WTC11 (cell line): ENCODE data around the gene MCF2L2. TPM values are rescaled to one million over a fixed set of nuclear protein-coding genes. Genes with fewer than 3 reads are reported as not detected.

Experiments
- ATAC-seq: fragments of 200-7000 bp; cut with Tn5 transposase; 2 replicates; pipeline ENCODE4 v1.10.0; 2021; ENCODE audit warnings: mild to moderate bottlenecking, moderate library complexity
- CTCF ChIA-PET: fragments of 300-600 bp; sonication (Branson Sonifier 250); formaldehyde crosslinking; loops from one replicate; lab custom pipeline; 2021; ENCODE audit warnings: antibody characterized with exemption; lab: Charles Lee
- POLR2A ChIA-PET: fragments of 350-600 bp; sonication (Branson Sonifier 250); formaldehyde crosslinking; loops from one replicate; lab custom pipeline; 2021; ENCODE audit warnings: antibody characterized with exemption; lab: Charles Lee
- DNase-seq: peaks from one replicate; pipeline ENCODE4 v3.0.0; 2021; ENCODE audit warnings: low spot score
- H3K27ac Mint-ChIP-seq: 2 replicates; pipeline ENCODE4 v1.8.0; 2021; ENCODE audit warnings: mixed read lengths
- H3K27me3 Mint-ChIP-seq: 2 replicates; pipeline ENCODE4 v1.8.0; 2021; ENCODE audit warnings: low read depth, mild to moderate bottlenecking, moderate library complexity, mixed read lengths
- H3K36me3 Mint-ChIP-seq: 2 replicates; pipeline ENCODE4 v1.8.0; 2021; ENCODE audit warnings: mixed read lengths
- H3K4me1 Mint-ChIP-seq: 2 replicates; pipeline ENCODE4 v1.8.0; 2022; ENCODE audit warnings: mixed read lengths
- H3K4me3 Mint-ChIP-seq: 2 replicates; pipeline ENCODE4 v1.8.0; 2021; ENCODE audit warnings: mild to moderate bottlenecking, moderate library complexity, mixed read lengths
- H3K9me3 Mint-ChIP-seq: 2 replicates; pipeline ENCODE4 v1.8.0; 2021; ENCODE audit warnings: mixed read lengths
- CBFB ChIP-seq: sonication (generic); formaldehyde crosslinking; IDR thresholded peaks from 2 replicates; pipeline ENCODE4 v1.8.1; 2022; ENCODE audit warnings: mild to moderate bottlenecking, low read depth, missing genetic modification reagents
- CREM ChIP-seq: sonication (generic); formaldehyde crosslinking; IDR thresholded peaks from 2 replicates; pipeline ENCODE4 v1.8.1; 2022; ENCODE audit warnings: mild to moderate bottlenecking, missing genetic modification reagents, moderate library complexity
- ELF4 ChIP-seq: sonication (generic); formaldehyde crosslinking; IDR thresholded peaks from 2 replicates; pipeline ENCODE4 v1.8.1; 2022; ENCODE audit warnings: low read depth, mild to moderate bottlenecking, moderate library complexity, missing genetic modification reagents
- ETV6 ChIP-seq: sonication (generic); formaldehyde crosslinking; IDR thresholded peaks from 2 replicates; pipeline ENCODE4 v1.8.1; 2022; ENCODE audit warnings: mild to moderate bottlenecking, missing genetic modification reagents
- FOXP1 ChIP-seq: sonication (generic); formaldehyde crosslinking; IDR thresholded peaks from 2 replicates; pipeline ENCODE4 v1.8.0; 2022; ENCODE audit warnings: missing genetic modification reagents, mild to moderate bottlenecking, moderate library complexity, borderline replicate concordance
- HMGA2 ChIP-seq: fragments of 250-450 bp; sonication (Bioruptor Pico); IDR thresholded peaks from 2 replicates; pipeline ENCODE4 v1.4.0; 2021; ENCODE audit warnings: mild to moderate bottlenecking, moderate library complexity
- MXD4 ChIP-seq: fragments of 250-450 bp; sonication (Bioruptor Pico); IDR thresholded peaks from 2 replicates; pipeline ENCODE4 v1.8.0; 2021; ENCODE audit warnings: mild to moderate bottlenecking, moderate library complexity, borderline replicate concordance
- OVOL2 ChIP-seq: fragments of 250-450 bp; sonication (Bioruptor Pico); IDR thresholded peaks from 2 replicates; pipeline ENCODE4 v1.9.0; 2021; ENCODE audit warnings: mild to moderate bottlenecking, borderline replicate concordance
- SMAD3 ChIP-seq: sonication (generic); formaldehyde crosslinking; IDR thresholded peaks from 2 replicates; pipeline ENCODE4 v1.8.0; 2022; ENCODE audit warnings: missing genetic modification reagents, mild to moderate bottlenecking, borderline replicate concordance
- ZBTB21 ChIP-seq: sonication (generic); formaldehyde crosslinking; IDR thresholded peaks from 2 replicates; pipeline ENCODE4 v1.8.1; 2023; ENCODE audit warnings: mild to moderate bottlenecking, missing genetic modification reagents, borderline replicate concordance
- ZNF138 ChIP-seq: sonication (generic); formaldehyde crosslinking; conservative IDR thresholded peaks from 2 replicates; pipeline ENCODE4 v1.8.1; 2022; ENCODE audit warnings: mild to moderate bottlenecking, moderate library complexity, missing genetic modification reagents
- ZNF232 ChIP-seq: sonication (generic); formaldehyde crosslinking; IDR thresholded peaks from 2 replicates; pipeline ENCODE4 v1.8.0; 2022; ENCODE audit warnings: mild to moderate bottlenecking, missing genetic modification reagents
- ZNF317 ChIP-seq: sonication (generic); formaldehyde crosslinking; IDR thresholded peaks from 2 replicates; pipeline ENCODE4 v1.8.1; 2023; ENCODE audit warnings: low read depth, mild to moderate bottlenecking, moderate library complexity, missing genetic modification reagents, borderline replicate concordance
- ZNF416 ChIP-seq: fragments of 250-450 bp; sonication (Bioruptor Pico); IDR thresholded peaks from 2 replicates; pipeline ENCODE4 v1.9.0; 2021; ENCODE audit warnings: mild to moderate bottlenecking, inconsistent platforms
- ZNF423 ChIP-seq: fragments of 250-450 bp; sonication (Bioruptor Pico); IDR thresholded peaks from 2 replicates; pipeline ENCODE4 v2.1.2; 2022; ENCODE audit warnings: mild to moderate bottlenecking, moderate library complexity
- ZNF671 ChIP-seq: fragments of 250-450 bp; sonication (Bioruptor Pico); IDR thresholded peaks from 2 replicates; pipeline ENCODE4 v1.8.0; 2021; ENCODE audit warnings: mild to moderate bottlenecking
- total RNA-seq: library from RNA; stranded (reverse); gene quantifications from 3 replicates; pipeline ENCODE4 v1.2.3, GENCODE V29; 2021
- TF ChIP-seq, protein P1 (sequence below): sonication (generic); formaldehyde crosslinking; IDR thresholded peaks from 2 replicates; pipeline ENCODE4 v1.8.1; 2023; ENCODE audit warnings: mild to moderate bottlenecking, missing genetic modification reagents
- TF ChIP-seq, protein P2 (sequence below): sonication (generic); formaldehyde crosslinking; IDR thresholded peaks from 2 replicates; pipeline ENCODE4 v1.8.0; 2022; ENCODE audit warnings: mild to moderate bottlenecking, missing genetic modification reagents
- TF ChIP-seq, protein P3 (sequence below): sonication (generic); formaldehyde crosslinking; IDR thresholded peaks from 2 replicates; pipeline ENCODE4 v1.8.0; 2022; ENCODE audit warnings: mild to moderate bottlenecking, missing genetic modification reagents
- TF ChIP-seq, protein P4 (sequence below): sonication (generic); formaldehyde crosslinking; IDR thresholded peaks from 2 replicates; pipeline ENCODE4 v1.8.0; 2022; ENCODE audit warnings: mild to moderate bottlenecking, missing genetic modification reagents
- TF ChIP-seq, protein P5 (sequence below): sonication (generic); formaldehyde crosslinking; IDR thresholded peaks from 2 replicates; pipeline ENCODE4 v1.8.1; 2023; ENCODE audit warnings: mild to moderate bottlenecking, missing genetic modification reagents

MCF2L2 gene
- total RNA-seq, 1 experiment from 2014 or later = 7.5 TPM

DNA sequence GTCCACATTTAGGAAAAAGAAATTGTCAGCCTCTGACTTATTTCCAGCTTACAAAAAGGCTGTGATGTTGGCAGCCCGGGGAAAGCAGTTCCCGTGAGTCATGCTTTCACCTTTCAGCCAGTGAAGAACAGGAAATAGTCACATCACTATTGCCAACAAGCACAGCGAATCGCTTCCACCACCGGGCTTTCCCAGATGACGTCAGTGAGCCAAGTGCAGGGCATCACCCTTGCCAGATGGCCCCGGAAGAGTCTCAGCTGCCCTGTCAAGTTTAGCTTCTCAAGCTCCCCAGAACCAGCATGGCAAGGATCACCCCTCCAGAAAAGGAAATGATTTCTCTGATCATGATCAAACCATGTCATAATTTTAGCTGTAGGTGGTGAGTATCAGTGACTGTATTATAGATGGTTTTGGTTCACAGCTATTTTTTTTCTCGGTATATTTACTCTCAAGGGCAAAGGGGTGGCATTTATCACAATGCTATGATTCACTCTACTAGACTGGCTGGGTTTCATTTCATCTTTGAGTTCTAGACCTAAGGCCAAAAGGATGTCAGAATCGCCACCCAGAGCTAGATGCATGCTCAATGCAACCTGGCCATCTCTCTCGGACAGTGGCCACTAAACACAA lies 142.5 kb downstream of the MCF2L2 start:
- H3K27ac Mint-ChIP-seq = no peak overlapping the region
- peaks cover 7% of the 10 kb centered on the region for H3K4me1 Mint-ChIP-seq
- ChIA-PET POLR2A (no interaction called here), CTCF (interaction anchor here (2.0 kb wide), 1 partner anchor 21 kb away, joined by 5 read pairs; no protein-coding TSS in a partner anchor)
- TF ChIP-seq, protein P1, sequence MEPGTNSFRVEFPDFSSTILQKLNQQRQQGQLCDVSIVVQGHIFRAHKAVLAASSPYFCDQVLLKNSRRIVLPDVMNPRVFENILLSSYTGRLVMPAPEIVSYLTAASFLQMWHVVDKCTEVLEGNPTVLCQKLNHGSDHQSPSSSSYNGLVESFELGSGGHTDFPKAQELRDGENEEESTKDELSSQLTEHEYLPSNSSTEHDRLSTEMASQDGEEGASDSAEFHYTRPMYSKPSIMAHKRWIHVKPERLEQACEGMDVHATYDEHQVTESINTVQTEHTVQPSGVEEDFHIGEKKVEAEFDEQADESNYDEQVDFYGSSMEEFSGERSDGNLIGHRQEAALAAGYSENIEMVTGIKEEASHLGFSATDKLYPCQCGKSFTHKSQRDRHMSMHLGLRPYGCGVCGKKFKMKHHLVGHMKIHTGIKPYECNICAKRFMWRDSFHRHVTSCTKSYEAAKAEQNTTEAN (CRISPR knock-in tag) = no peak
- TF ChIP-seq MXD4 = no peak
- TF ChIP-seq, protein P2, sequence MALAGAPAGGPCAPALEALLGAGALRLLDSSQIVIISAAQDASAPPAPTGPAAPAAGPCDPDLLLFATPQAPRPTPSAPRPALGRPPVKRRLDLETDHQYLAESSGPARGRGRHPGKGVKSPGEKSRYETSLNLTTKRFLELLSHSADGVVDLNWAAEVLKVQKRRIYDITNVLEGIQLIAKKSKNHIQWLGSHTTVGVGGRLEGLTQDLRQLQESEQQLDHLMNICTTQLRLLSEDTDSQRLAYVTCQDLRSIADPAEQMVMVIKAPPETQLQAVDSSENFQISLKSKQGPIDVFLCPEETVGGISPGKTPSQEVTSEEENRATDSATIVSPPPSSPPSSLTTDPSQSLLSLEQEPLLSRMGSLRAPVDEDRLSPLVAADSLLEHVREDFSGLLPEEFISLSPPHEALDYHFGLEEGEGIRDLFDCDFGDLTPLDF (CRISPR knock-in tag) = no peak
- TF ChIP-seq OVOL2 (CRISPR knock-in tag) = no peak
- TF ChIP-seq HMGA2 = no peak
- TF ChIP-seq, protein P3, sequence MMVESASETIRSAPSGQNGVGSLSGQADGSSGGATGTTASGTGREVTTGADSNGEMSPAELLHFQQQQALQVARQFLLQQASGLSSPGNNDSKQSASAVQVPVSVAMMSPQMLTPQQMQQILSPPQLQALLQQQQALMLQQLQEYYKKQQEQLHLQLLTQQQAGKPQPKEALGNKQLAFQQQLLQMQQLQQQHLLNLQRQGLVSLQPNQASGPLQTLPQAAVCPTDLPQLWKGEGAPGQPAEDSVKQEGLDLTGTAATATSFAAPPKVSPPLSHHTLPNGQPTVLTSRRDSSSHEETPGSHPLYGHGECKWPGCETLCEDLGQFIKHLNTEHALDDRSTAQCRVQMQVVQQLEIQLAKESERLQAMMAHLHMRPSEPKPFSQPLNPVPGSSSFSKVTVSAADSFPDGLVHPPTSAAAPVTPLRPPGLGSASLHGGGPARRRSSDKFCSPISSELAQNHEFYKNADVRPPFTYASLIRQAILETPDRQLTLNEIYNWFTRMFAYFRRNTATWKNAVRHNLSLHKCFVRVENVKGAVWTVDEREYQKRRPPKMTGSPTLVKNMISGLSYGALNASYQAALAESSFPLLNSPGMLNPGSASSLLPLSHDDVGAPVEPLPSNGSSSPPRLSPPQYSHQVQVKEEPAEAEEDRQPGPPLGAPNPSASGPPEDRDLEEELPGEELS (CRISPR knock-in tag) = no peak
- TF ChIP-seq ZNF423 (CRISPR knock-in tag) = no peak
- no peak for TF ChIP-seq CREM
- TF ChIP-seq CBFB (CRISPR knock-in tag) = no peak
- TF ChIP-seq ZNF138 (CRISPR knock-in tag) = no peak
- TF ChIP-seq ETV6 = no peak
- no peak for TF ChIP-seq ZNF317 (CRISPR knock-in tag)
- no peak for TF ChIP-seq ELF4 (CRISPR knock-in tag)
- no peak for TF ChIP-seq FOXP1 (CRISPR knock-in tag)
- no peak for TF ChIP-seq ZNF671 (CRISPR knock-in tag)
- no peak for TF ChIP-seq ZBTB21 (CRISPR knock-in tag)
- no peak for TF ChIP-seq ZNF232 (CRISPR knock-in tag)
- DNase-seq = no peak
- peaks cover 3% of the 10 kb centered on the region; the same call in 1 of the 2 replicates for H3K36me3 Mint-ChIP-seq
- no peaks in the 10 kb centered on the region for H3K27me3 Mint-ChIP-seq
- no peak overlapping the region for H3K4me3 Mint-ChIP-seq
- ATAC-seq = 0 out of 2 replicates have a peak, but pooled peaks have one; percentile 18
- no peaks in the 10 kb centered on the region for H3K9me3 Mint-ChIP-seq

DNA sequence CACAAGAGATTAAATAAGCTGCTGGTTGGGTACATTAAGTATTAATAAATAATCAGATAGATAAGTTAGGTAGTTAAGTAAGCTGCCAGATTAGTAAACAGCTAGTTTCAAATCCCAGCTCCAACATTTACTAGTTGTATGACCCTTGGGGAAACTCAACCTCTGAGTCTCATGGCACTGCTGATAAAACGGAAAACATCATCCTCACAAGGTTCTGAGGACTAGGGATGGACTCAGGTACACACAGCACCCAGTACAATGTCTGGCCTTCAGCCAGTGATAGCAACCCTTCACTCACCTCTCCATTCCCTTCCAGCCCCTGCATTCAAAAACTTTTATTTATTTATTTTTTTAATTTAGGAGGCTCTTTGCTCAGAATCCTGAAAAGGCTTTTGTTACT lies 143.1 kb downstream of the MCF2L2 start:
- ATAC-seq (no peak), DNase-seq (no peak)
- no peak overlapping the region for H3K27ac Mint-ChIP-seq
- H3K4me1 Mint-ChIP-seq = peaks cover 7% of the 10 kb centered on the region
- CTCF ChIA-PET = interaction anchor here (2.0 kb wide), 1 partner anchor 20 kb away, joined by 5 read pairs; no protein-coding TSS in a partner anchor
- no peaks in the 10 kb centered on the region for H3K36me3 Mint-ChIP-seq
- no peaks in the 10 kb centered on the region for H3K9me3 Mint-ChIP-seq
- H3K4me3 Mint-ChIP-seq = no peak overlapping the region
- TF ChIP-seq, protein P4, sequence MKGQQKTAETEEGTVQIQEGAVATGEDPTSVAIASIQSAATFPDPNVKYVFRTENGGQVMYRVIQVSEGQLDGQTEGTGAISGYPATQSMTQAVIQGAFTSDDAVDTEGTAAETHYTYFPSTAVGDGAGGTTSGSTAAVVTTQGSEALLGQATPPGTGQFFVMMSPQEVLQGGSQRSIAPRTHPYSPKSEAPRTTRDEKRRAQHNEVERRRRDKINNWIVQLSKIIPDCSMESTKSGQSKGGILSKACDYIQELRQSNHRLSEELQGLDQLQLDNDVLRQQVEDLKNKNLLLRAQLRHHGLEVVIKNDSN = no peak
- no peak for TF ChIP-seq ZNF416 (CRISPR knock-in tag)
- TF ChIP-seq SMAD3 (CRISPR knock-in tag) = no peak
- TF ChIP-seq, protein P5, sequence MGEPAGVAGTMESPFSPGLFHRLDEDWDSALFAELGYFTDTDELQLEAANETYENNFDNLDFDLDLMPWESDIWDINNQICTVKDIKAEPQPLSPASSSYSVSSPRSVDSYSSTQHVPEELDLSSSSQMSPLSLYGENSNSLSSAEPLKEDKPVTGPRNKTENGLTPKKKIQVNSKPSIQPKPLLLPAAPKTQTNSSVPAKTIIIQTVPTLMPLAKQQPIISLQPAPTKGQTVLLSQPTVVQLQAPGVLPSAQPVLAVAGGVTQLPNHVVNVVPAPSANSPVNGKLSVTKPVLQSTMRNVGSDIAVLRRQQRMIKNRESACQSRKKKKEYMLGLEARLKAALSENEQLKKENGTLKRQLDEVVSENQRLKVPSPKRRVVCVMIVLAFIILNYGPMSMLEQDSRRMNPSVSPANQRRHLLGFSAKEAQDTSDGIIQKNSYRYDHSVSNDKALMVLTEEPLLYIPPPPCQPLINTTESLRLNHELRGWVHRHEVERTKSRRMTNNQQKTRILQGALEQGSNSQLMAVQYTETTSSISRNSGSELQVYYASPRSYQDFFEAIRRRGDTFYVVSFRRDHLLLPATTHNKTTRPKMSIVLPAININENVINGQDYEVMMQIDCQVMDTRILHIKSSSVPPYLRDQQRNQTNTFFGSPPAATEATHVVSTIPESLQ (CRISPR knock-in tag) = no peak
- TF ChIP-seq ZNF423 (CRISPR knock-in tag) = no peak
- POLR2A ChIA-PET = no interaction called here
- no peaks in the 10 kb centered on the region for H3K27me3 Mint-ChIP-seq
